NCI-H524 treated with DMSO at 0.1 percent for 48 hours (cell line): ENCODE measurements around the gene ZBBX.
"Not testable (repeated sequence)": the region's sequence is repeated elsewhere in the genome, so short reads cannot be mapped to it uniquely, and the experiment has no call there.

ENCODE experiments used
- DNase-seq: peaks from one replicate; lab custom pipeline; 2025; lab: John Stamatoyannopoulos, UW

ZBBX gene, protein sequence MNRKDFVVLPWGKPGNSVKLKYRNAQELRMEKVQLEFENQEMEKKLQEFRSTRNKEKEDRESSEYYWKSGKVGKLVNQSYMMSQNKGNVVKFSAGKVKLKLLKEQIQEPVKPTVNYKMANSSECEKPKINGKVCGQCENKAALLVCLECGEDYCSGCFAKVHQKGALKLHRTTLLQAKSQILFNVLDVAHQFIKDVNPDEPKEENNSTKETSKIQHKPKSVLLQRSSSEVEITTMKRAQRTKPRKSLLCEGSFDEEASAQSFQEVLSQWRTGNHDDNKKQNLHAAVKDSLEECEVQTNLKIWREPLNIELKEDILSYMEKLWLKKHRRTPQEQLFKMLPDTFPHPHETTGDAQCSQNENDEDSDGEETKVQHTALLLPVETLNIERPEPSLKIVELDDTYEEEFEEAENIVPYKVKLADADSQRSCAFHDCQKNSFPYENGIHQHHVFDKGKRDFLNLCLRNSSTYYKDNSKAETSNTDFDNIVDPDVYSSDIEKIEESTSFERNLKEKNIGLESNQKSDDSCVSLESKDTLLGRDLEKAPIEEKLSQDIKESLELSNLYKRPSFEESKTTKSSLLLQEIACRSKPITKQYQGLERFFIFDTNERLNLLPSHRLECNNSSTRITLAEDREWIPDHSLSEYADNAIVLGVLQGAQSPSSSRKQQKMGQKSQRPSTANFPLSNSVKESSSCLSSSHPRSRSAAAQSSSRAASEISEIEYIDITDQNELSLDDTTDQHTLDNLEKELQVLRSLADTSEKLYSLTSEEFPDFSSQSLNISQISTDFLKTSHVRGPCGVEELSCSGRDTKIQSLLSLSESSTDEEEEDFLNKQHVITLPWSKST

GRCh38 chr3:167380004-167380689 lies at the start of gene ZBBX:
TSS of gene ZBBX (minus strand) at chr3:167380297. CDS start at chr3:167372901, 7,396 bp downstream.
- DNase-seq: peak; percentile 86

DNA sequence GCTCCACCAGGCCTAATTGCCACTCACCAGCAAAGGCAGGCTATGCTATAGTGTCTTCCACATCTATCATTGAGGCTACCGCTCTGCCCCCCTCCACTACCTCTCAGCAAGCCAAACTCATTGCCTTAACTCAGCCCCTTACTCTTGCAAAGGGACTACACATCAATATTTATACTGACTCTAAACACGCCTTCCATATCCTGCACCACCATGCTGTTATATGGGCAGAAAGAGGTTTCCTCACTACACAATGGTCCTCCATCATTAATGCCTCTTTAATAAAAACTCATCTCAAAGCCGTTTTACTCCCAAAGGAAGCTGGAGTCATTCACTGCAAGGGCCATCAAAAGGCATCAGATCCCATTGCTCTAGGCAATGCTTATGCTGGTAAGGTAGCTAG lies 46.9 kb upstream of the ZBBX start:
- DNase-seq: not testable (repeated sequence)

GRCh38 chr3:167422396-167422795 lies 42.3 kb upstream of the ZBBX start:
- not testable (repeated sequence) for DNase-seq

GRCh38 chr3:167409611-167410010 lies 29.5 kb upstream of the ZBBX start:
- DNase-seq: no peak

DNA sequence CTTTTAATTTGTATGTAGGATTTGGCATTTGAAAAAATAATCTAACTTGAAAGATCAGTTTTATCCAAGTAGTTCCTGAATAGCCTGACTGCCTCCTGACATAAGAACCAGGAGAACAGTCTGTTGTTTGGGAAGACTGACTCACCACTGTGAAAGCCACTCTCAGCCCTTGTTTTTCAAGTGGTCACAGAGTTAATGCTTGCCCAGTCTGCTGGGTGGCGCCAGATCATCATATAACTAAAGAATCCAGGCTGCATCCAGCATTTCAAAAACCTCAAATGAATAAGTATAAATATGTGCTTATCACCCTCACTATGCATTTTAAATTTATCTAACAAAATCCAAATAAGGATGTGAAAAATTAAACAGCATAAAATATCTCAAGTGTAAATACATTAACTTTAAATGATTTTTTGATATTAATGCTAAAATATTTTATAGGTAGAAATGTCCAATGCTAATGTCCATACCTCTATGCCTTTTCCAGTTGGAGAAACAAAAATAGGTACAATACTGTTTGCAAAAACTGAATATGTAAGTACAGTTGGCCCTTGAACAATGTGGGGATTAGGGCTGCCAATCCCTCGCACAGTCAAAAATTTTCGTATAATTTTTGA lies 26.9 kb upstream of the ZBBX start:
- DNase-seq: peak; percentile 44

- no peak for DNase-seq
Measured at GRCh38 chr3:167397826-167398225, 17.7 kb upstream of the ZBBX start.

- DNase-seq: no peak
Measured at GRCh38 chr3:167396075-167396474, 16.0 kb upstream of the ZBBX start.

DNA sequence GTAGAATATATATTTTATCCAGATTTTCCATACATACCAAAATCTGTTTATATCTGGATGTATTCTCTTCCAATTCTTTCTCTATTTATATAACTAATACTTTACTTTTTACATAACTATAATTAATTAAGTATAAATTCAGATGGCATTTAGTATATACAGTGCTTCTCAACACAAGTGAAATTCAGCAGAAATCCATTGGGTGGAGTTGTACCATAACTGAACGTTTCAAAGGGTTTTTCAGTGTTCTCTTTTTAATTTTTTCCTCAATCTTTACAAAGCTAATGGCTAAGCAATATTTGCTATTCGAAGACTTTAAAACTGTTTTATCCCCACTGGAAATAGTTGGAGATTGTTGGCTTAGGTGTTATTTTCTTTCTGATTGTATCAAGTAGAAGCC lies 13.9 kb upstream of the ZBBX start:
- no peak for DNase-seq

DNA sequence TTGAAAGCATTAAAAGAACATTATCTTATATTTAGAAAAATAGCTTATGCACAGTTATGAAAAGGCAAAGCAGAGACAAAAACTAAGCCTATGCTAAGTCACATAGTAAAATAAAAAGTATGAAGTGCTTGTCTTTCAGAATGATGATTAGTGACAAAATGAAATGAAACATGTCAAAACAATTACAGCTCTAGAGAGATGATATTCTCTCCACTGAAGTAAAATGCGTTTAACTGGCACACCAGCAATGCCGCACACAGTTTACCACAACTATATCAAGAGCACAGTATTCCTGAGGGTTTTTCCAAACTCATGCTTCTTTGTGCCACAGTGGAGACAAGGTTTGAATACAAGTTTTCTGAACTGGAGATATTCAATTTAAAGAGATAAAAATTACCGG lies 2.1 kb upstream of the ZBBX start:
- no peak for DNase-seq

GRCh38 chr3:167375478-167375877 lies 4.6 kb downstream of the ZBBX start:
- DNase-seq: no peak

DNA sequence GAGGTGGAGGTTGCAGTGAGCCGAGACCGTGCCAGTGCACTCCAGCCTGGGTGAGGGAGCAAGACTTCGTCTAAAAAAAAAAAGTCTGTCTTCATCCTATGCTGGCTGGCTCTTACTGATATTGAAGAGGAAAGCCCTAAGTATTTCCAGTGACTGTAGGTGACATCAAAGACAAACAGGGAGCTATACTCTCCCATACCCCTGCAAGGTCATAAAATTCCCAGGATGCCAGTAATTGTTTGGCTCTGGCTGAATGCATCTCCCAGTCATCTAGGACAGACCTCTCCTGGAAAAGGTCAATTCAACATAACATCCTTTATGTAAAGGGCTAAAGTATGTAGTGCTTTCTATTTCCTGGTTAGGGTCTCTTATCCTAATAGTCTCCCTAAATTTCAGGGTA lies 8.0 kb downstream of the ZBBX start:
- no peak for DNase-seq

DNA sequence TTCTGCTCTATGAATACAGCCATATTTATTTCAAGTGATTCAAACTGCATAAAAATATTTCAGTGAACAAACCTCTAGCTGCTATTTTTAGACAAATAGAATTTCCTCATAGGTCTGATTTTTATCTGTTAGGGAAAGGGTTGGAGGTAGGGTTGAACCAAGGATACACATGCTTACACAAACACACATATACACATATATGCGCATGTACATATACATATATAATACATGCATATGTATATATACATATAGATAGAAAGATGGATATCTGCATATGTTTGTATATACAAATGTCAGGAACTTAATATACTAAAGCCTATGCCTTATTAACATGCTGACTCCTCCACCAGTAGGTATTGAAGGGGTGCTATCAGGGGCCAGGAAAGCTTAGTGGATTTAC lies 18.1 kb downstream of the ZBBX start:
- no peak for DNase-seq

GRCh38 chr3:167361306-167361705 lies 18.8 kb downstream of the ZBBX start:
- no peak for DNase-seq

DNA sequence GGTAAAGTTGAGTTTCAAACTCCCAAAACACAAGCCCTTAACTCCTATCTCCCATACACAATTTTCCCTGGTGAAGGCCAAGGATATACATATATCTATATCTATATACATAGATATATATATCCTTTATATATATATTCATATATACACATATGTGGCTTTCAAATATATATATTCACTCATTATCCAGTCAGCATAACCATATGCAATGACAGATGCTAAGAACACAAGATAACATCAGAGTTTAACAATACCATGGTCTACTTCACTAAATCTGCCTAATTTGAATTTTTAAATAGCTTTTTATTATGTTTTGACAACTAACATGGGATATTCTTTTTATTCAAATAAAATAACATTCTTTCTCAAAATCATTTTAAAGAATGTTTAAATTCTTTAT lies 24.7 kb downstream of the ZBBX start:
- DNase-seq: peak; percentile 15

- no peak for DNase-seq
Measured at GRCh38 chr3:167354751-167355150, 25.3 kb downstream of the ZBBX start.

DNA sequence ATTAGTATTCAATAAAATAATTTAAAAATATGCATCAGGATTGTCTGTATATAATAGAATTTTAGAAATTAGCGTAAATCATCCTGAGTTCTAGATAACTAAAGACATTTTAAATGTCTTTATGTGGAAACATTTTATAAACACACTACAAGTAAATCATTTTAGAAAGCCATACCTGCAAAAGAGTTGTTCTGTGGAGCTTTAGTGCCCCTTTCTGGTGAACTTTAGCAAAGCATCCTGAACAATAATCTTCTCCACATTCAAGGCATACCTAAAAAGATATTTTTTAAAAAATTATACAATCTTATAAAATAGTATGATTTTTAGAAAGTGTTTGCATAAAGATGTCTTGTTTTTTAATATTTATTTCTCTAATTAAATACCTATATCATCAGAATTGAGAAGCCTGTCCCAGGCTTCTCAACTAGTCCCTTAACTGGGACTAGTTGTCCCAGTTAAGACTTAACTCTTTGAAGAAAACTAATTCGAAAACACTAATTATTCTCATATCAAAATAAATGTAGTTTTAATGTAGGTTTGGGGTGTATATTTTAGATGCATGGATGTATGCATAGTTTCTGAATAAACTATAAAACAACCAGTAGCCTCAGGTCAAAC lies 29.7 kb downstream of the ZBBX start:
- DNase-seq: no peak

GRCh38 chr3:167346171-167346570 lies 33.9 kb downstream of the ZBBX start:
- DNase-seq: no peak

DNA sequence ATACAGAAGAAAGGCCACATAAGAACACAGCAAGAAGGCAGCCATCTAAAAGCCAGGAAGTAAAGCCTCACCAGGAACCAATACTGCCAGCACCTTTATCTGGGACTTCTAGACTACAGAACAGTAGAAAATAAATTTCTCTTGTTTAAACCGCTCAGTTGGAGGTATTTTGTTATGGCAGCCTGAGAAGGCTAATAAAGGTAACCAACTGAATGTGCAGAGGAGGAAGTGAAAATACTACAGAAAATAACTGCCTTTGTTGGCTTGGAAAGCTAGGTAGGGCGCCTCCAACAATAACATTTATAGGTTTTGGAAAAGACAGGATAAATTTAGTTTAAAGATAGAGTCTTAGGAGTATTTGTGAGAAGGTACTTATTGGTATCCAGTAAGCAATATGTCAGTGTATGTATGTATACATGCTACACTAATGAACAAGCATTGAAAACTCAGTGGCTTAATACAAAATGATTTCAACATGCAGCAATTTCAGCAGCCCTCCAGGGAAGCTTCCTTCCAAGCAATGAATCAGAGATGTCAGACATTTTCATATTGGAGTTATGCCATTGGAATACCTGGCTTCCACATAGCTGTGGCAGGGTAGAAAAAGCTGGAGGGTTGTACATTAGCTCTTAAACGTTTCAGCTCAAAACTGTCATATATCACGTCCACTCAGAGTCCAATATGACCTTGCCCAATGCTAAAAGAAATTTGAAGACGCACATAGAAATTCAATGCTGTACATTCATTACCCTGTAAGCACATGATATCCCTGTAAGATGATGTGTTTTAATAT lies 48.9 kb downstream of the ZBBX start:
- no peak for DNase-seq

- no peak for DNase-seq
Measured at GRCh38 chr3:167323572-167323971, 56.5 kb downstream of the ZBBX start.

DNA sequence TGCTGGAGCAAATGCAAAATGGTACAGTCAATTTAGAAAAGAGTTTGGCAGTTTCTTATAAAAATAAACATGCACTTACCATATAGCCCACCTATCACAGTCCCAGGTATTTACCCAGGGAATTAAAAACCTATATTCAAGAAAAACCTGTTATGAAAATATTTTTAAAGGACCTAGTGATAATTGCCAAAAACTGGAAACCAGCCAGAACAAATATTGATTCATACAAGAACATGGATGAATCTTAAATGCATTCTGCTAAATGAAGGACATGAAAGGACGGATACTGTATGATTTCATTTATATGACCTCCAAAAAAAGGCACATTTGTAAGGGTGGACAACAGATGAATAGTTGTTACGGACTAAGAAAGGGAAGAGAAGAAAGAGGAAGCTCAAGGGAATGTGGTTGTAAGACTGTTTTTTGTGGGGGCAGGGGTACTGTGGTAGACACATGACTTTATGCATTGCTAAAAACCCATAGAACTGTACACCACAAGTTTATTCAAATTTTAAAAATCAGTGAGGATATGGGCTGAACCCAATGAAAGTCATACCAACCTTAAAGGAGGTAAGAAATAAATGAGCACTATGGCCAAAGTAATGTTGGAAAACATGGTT lies 61.0 kb downstream of the ZBBX start:
- DNase-seq: no peak
